ENCODE data around the gene METTL13.

Gene METTL13

DNA sequence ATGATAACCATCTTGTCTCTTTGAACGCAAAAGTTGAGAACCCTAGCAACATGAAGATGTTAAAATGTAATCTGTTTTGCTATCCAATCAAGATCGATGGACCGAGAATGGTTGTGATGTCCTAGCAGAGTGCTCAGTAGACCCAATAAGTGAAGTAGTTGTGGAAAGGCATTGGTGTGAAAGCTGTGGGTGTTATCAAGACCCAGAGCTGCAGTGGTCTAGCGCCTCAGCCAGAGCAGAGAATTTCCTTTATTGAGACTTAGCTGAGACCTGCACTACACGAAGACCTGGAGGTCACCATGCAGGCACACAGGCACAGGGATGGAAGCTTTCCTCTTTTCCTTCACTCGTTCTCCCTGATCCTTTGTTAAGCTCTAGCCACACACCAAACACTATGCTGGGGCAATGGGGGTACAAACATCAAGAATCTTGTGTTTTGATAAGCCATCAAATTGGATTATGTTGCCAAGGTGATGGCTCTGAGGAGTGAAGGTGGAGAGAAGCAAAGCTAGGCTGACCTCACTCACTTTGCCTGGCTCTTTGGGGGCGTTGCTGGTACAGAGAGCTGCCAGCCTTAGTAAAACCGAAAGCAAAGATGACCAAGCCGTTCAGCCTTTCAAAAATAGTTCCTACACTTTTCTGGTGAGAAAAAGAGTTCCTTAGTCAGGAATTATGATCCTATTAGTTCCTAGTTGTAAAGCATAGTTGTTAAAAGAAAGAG is 24.1 kb downstream of the METTL13 start:
- no peak for DNase-seq

DNA sequence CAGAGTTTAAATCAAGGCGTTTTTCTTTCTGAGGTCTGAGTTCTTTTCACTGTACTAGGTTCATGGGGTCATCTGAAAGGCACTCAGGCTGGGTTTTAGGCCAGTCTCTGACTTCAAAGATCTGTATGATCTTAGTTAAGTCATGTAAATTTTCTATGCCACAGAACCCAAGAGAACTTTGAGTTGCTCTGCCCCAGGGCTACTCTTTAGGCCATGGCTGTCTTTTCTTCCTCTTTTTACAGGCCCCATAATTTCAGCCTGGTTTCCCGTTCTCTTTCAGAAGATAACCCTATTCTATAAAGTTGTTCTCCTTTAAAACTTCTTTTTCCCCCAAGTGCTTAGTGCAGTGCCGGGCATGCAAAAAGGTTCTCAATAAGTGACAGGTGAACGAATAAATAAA is 26.1 kb downstream of the METTL13 start:
- DNase-seq: no peak

DNA sequence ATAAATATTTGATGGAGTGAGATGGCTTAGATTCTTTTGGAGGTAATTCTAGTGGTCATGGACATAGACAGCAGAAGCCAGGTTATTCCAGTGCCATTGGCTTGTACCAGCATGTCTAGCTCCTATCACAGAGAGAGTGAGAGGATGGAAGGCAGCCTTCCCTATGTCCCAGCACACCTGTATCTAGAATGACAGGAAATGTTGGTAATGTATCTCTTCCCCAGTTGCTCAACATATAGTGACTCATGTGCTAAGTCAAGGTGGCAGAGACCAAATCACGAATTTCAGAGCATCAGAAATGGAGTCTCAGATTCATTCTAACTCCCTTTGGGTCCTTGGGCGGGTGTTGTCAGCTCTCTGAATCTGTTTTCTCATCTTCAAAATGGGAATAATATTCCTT is 28.4 kb downstream of the METTL13 start:
- DNase-seq: no peak

DNA sequence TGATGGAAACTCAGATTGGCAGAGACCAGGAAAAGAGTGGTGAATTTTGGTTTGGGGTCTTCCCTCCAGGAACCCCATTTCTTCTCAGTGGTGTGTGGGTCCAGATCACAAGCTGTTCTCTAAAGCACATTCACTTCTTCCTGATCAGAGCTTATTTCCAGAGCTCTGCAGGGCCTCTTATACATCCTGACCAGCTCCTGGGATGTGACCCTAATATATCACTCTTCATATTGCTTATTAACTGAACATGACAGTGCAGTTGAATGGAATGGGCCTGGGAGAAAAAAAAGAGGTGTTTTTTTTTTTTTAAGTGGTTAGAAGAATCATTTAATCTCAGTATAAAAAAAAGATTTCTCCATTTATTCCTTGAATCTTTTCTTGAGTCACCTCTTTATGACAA is 30.2 kb downstream of the METTL13 start:
- no peak for DNase-seq

DNA sequence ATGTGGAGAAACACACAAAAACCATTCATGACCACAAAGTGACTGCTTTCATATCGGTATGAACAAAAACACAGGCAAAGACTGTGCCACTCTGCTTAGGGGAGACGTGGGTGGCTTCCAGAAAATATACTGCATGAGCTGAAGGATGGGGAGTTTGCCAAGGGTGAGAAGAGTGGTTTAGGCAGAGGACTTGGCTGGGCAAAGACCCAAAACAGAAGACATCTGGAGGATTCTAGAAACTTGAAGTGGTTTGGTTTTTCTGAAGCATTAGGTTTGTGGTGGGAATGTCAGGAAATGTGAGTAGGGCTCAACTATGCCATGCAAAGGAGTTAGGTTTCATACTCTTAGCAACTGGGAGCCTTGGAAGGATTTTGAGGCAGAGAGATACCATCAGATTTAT is 33.2 kb downstream of the METTL13 start:
- no peak for DNase-seq

DNA sequence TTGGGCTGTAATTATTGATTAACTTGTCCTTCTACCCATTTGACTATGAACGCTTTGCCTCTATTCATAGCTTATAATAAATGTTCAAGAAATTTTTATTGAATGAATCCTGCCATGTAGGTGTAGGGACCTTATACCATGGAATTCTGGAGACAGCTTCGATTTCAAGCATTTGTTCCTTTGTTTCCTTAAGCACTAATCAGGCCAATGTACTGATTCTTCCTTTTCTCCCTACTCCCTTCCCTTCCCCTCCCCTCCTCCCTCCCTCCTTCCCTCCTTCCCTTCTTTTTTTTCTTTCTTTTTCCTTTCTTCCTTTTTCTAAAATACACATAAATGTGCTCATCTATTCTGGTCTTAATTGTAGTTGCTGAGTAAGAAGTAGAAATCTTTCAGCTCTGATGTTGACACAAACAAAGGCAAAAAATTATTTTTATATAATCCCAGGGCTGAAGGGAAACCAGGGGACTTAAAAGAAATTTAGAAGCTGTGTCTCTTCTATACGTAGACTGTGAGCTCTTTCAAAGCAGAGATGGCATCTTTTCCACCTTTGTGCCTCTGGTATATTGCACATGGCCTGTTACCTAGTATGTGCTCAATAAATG is 34.9 kb downstream of the METTL13 start:
- DNase-seq: no peak

DNA sequence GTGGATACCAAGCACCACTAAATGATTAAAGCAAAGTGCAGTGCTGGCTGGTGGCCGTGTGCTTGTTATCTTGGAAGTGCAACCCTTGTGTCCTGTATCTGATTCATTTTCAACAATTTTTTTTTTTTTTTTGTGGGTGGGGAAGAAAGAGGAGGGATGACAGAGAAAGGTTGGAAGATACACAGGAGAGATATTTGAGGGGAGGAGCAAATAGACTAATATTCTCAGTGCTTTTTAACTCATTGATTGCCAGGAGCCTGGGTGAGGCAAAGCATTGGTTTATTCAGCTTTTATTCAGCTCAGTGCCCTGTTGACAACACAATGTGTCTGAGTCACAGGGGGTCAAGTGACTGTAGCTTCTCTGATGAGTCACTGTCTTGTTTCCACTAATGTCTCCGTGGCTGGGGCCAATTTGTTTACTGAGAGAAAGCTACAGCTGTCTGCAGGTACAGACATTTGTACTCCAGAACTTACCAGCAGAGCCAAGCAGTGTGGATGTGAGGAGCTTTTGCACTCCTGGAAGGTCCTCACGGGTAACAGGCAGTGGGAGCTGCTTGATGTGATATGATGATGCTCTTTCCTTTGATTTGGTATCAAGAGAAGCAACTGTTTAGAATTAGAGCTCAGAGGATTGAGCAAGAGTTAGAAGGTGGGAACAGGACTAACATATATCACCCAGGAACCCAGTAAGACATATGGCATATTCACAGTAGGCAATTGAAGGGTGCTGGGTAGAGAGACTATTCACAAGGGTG is 36.2 kb downstream of the METTL13 start:
- no peak for DNase-seq

DNA sequence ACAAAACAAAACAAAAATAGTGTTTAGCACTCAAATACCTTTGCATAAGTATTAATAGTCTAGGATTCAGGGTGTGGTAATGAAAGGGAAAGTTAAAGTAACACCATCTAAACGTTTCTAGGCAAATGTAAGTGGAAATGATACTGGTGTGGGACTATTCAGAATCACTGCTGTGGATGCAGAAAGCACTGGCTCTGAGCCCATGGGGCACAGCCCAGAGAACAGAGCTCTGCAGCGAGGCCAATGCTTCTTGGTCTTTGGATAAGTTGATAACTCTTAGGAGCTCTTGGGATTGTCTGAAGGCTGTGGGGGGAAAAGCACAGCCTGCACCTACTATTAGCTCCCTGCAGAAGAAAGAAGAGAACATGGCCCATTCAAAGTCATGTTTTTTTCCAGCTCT is 38.5 kb downstream of the METTL13 start:
- DNase-seq: no peak

DNA sequence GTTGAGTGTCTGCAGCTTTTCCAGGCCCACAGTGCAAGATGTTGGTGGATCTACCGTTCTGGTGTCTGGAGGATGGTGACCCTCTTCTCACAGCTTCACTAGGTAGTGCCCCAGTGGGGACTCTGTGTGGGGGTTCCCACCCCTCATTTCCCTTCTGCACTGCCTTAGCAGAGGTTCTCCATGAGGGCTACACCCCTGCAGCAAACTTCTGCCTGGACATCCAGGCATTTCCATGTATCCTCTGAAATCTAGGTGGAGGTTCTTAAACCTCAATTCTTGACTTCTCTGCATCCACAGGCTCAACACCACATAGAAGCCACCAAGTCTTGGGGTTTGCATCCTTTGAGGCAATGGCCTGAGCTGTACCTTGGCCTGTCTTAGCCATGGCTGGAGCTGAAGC is 45.5 kb downstream of the METTL13 start:
- no peak for DNase-seq

DNA sequence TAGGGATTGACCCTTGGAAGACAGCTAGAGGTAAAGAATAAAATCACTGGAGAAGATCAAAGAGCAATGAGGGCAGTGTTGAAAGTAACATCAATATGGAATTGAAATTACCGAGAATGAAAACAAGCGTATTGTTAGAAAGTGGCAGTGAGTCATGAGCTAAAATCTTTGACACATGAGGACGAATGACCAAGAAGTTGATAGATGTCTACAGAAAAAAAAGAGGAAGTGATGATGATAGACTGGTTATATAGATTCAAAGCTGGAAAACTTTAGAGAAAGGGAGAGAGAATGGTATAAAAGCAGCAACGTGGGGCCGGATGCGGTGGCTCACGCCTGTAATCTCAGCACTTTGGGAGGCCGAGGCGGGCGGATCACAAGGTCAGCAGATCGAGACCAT is 47.3 kb downstream of the METTL13 start:
- no peak for DNase-seq

DNA sequence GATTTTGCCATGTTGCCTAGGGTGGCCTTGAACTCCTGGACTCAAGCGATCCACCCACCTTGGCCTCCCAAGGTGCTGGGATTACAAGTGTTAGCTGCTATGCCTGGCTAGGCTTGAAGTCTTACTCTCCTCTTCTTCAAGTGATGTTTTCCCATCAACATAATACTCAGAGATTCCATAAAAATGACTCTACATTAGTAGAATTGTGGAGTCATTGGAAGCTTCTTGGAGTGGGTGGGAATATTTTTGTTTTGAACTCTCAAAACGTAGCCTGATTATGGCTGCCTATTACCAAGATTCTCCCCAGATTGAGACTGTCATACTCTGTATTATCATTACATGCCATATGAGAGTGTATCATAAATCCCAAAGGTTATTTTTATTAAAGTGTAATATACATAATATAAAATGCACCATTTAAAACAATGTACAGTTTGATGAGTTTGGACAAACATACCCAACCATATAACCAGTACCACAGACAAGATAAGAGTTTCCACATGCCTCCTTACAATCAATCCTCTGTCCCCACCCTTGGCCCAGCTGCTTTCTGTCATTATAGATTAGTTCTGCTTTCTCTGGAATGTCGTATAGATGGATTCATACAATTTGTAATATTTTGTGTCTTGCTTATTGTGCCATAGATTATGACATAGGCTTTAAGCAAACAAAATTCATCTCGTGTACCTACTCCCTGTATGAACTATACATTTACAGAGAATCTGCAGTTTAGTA is 51.8 kb downstream of the METTL13 start:
- no peak for DNase-seq

DNA sequence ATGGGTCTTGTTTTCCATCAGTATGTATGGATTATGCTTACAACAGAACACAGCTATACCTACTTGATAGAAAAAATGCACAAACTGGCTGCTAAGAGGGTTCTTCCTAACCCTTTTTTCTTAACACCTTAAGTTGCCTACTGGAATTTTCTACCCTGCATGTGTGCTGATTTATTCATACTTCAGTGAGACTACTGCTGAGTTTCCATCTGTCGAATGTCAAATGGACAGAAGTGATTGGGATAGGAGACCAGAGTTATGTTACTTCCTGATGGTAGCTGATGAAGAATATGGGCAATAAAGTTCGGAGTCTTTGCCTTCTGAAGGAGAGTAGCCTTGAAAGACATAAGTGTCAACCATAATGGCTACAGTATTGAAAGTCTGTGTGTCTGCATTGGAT is 53.4 kb downstream of the METTL13 start:
- DNase-seq: no peak

DNA sequence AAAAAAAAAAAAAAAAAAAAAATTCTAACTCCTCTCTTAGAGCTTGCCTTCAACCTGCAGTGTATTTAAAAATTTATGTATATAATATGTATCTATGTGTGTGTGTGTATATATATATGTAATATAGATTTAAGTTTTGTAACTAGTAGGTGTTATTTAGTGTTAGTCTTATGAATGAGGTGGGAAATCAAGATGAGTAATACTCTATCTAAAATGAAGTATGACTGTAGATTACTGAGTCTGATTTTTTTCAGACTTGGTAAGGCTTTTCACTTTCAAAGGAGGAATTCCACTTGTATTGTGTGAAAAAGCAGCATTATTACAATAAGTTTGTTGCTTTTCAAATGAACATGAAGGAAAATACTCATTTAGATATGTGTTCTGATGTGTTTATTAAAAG is 54.4 kb downstream of the METTL13 start:
- DNase-seq: no peak

DNA sequence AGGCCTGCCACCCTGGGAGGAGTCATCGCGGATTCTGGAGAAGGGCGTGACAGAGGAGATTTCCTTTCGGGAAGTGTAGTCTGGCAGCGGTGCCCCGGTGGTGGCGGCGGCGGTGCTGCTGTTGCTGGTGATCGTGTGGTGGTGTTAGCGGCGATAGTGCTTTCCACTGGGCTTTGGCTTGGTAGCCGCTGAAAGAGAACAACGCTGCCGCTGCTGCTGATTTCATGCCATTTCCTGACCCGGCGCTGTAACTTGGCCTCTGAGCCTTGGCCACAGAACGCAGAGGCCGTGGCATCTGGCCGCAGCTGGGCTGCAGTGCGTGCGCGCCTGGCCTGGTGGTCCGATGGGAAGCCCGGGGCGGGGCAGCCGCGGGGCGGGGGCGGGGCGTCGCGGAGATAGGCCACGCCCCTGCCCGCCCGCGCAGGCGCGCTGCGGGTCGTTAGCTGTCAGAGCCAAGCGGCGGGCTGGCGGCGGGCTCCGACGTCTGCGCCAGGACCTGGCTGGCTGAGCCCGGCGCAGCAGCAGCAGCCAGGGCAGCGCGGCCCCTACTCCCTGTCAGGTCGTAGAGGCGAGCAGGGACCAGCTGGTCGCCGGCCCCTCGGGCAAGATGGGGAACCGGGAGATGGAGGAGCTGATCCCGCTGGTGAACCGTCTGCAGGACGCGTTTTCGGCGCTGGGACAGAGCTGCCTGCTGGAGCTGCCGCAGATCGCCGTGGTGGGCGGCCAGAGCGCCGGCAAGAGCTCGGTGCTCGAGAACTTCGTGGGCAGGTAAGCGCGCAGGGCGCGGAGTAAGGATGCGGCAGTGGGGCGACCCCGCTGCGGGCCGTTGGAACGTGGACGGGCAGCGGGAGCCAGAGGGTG is 59.8 kb downstream of the METTL13 start, which contains the start of gene DNM3:
TSS of gene DNM3 (plus strand) at position 449 of the 861 bp plus-strand sequence. CDS start at position 608, 159 bp downstream.
- DNase-seq: peak; percentile 46 to 82

DNA sequence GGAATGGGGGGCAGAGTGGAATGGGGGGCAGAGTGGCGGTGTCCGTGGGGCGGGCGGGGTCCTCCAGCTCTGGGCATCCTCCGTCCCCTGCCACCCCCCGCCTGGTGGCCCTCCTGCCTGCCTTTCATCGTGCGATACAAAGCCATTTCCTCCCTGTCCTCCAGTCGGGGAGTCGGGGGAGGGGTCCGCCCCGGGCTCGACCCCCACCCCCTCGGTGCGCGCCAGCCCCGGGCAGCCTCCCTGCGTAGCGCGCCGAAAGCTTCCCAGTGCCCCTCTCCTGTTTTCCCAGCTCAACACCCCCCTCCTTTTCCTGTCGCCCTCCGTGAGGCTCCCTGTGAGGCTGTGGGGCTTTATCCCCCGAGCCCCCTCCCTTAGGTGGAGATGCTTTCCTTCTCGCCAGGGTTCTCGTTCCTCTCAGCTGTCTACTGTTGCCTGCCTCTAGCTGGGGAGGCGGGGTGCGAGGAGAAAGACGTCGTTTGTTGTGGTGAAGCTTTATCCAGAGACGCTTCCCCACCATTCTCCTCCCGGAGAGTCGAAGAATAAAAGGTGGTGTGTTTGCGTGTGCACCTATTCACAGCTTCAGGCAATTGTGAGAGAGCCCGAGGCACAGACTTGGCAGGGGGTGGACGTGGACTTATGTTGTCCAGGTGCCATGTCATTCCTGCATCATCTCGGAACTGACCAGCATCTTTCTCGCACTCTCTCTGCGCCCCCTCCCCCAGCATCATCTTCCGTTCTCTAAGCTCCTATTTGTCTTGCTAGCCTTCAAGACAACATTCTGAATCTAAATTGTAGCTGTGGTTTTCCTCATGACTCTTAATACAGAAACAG is 60.7 kb downstream of the METTL13 start:
- peak in 1 of 2 experiments; percentile 14 for DNase-seq

DNA sequence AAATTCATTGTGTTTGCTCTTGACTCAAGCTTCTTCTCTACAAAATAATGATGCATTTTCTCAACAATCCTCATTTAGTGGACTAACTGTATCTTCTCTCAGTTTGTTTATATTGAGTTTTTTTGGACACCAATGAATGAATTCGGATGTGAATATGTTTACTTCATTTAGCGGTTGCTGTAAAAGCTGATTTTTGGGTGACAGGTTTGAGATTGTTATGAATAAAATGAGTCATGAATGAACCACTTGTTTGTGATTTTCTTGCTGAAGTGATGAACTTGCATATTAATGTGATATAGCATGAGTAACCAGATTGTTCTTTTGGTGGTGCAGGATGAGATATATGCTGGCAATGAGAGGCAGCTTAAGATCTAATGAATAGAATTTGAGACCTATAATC is 62.9 kb downstream of the METTL13 start:
- no peak for DNase-seq

DNA sequence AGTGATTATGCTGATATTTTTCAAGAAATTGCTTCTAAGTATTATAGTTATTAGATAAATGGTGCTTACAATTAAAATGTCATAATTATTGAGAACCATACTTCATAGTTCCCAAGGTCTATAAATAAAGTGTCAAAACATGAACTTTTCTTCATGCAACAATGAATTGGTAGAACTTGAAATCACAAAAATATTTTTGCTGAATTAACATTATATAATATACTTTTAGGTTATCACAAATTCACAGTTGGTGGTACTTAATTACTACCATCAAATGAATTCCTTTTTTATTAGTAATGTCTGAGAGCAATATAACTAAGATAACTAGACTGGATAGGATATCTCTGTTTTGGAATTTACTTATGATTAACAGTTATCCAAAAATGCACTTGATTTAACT is 64.5 kb downstream of the METTL13 start:
- DNase-seq: no peak
